HepG2 (cell line): ENCODE data around the gene SRPRA. TPM values are rescaled to one million over a fixed set of nuclear protein-coding genes. Genes with fewer than 3 reads are reported as not detected.

Experiments
- ATAC-seq: fragments of 200-7000 bp; cut with Tn5 transposase; 3 replicates; pipeline ENCODE4 v1.9.1; 2020; ENCODE audit warnings: mild to moderate bottlenecking, moderate library complexity
- BruUV-seq: library from RNA; stranded (reverse); fragments of 400-500 nt; replicated peaks from 2 replicates; lab custom pipeline; 2021; lab: Mats Ljungman, UMichigan
- CTCF ChIA-PET: fragments of 300-600 bp; formaldehyde crosslinking; extraction: SDS; loops from one replicate; lab custom pipeline; 2021; ENCODE audit warnings: low total read pairs, inconsistent platforms, low intra/inter-chr PET ratio; lab: Yijun Ruan, JAX
- POLR2A ChIA-PET: fragments of 350-600 bp; sonication (Branson Sonifier 250); formaldehyde crosslinking; loops from one replicate; lab custom pipeline; 2020; ENCODE audit warnings: antibody characterized with exemption, inconsistent platforms; lab: Yijun Ruan, JAX
- DNase-seq: peaks from one replicate; pipeline ENCODE4 v3.0.0-alpha.2; 2015; ENCODE audit warnings: low spot score
- FAIRE-seq: peaks from 3 replicates; lab custom pipeline; 2011; peaks lifted over from hg19 to GRCh38; lab: Jason Lieb, UNC
- H2AFZ ChIP-seq: one replicate; pipeline ENCODE4 v1.6.1; 2011; ENCODE audit warnings: low read length, inconsistent platforms
- H3K27ac ChIP-seq: fragments of 300-600 bp; 3 replicates; pipeline ENCODE4 v1.8.0; 2011; ENCODE audit warnings: mixed run types, mild to moderate bottlenecking, mixed read lengths, low read length, inconsistent platforms; ENCODE audit not compliant: insufficient read depth; ENCODE audit errors: extremely low read length
- H3K27me3 ChIP-seq, 2 experiments: fragments of 200-600 bp in 1 of 2; 2 replicates in 1 of 2; 3 replicates in 1 of 2; pipeline versions ENCODE4 v1.6.0 to v1.8.0; 2011; ENCODE audit warnings: low read length in 2 of 2, mild to moderate bottlenecking in 2 of 2, moderate library complexity in 2 of 2, inconsistent platforms in 1 of 2; ENCODE audit not compliant: insufficient read depth in 2 of 2, control insufficient read depth in 1 of 2
- H3K36me3 ChIP-seq, 2 experiments: fragments of 200-600 bp in 1 of 2; replicated peaks in 1 of 2; 2 replicates in 1 of 2; 3 replicates in 1 of 2; pipeline versions ENCODE4 v1.5.1 to v1.8.0; 2011; ENCODE audit warnings: low read length in 2 of 2, inconsistent platforms in 1 of 2; ENCODE audit not compliant: insufficient read depth in 2 of 2, control insufficient read depth in 1 of 2
- H3K4me1 ChIP-seq: 2 replicates; pipeline ENCODE4 v1.5.1; 2012; ENCODE audit warnings: low read length, inconsistent platforms; ENCODE audit not compliant: insufficient read depth
- H3K4me2 ChIP-seq: 2 replicates; pipeline ENCODE4 v1.6.0; 2011; ENCODE audit warnings: low read depth, low read length, inconsistent platforms
- H3K4me3 ChIP-seq, 3 experiments: fragments of 200-600 bp in 1 of 3; sonication (generic), shearing (Covaris generic) in 1 of 3; replicated peaks in 1 of 3; 2 replicates each; pipeline ENCODE4 v1.5.1; 2011 to 2016; ENCODE audit warnings: low read length in 3 of 3, inconsistent platforms in 2 of 3, low read depth in 2 of 3, mild to moderate bottlenecking in 2 of 3, control low read depth in 1 of 3, mixed read lengths in 1 of 3; ENCODE audit not compliant: insufficient read depth in 1 of 3
- H3K79me2 ChIP-seq: one replicate; pipeline ENCODE4 v1.6.1; 2011; ENCODE audit warnings: low read length, inconsistent platforms; ENCODE audit not compliant: insufficient read depth
- H3K9ac ChIP-seq: 2 replicates; pipeline ENCODE4 v1.6.0; 2011; ENCODE audit warnings: mild to moderate bottlenecking, low read depth, low read length, inconsistent platforms; ENCODE audit not compliant: insufficient read depth
- H3K9me3 ChIP-seq: 2 replicates; pipeline ENCODE4 v1.5.1; 2012; ENCODE audit warnings: mild to moderate bottlenecking, low read length
- H4K20me1 ChIP-seq: 2 replicates; pipeline ENCODE4 v1.6.0; 2011; ENCODE audit warnings: inconsistent platforms, mild to moderate bottlenecking, low read length, moderate library complexity; ENCODE audit not compliant: insufficient read depth
- KDM4B ChIP-seq: sonication (generic); formaldehyde crosslinking; IDR thresholded peaks from 2 replicates; pipeline ENCODE4 v1.4.0; 2020; ENCODE audit warnings: missing genetic modification reagents
- LCORL ChIP-seq, 2 experiments: fragments of 450-650 bp in 1 of 2; sonication (generic) in 1 of 2; formaldehyde crosslinking in 1 of 2; IDR thresholded peaks; 2 replicates each; pipeline versions ENCODE4 v1.5.0 to v1.6.1; 2017 to 2020; ENCODE audit warnings: antibody characterized with exemption in 1 of 2, missing genetic modification reagents in 1 of 2
- NBN ChIP-seq: fragments of 450-650 bp; conservative IDR thresholded peaks from 2 replicates; pipeline ENCODE4 v1.6.1; 2017
- NFATC3 ChIP-seq: sonication (generic); formaldehyde crosslinking; IDR thresholded peaks from 2 replicates; pipeline ENCODE4 v1.5.1; 2020; ENCODE audit warnings: mild to moderate bottlenecking, missing genetic modification reagents
- NR2F1 ChIP-seq, 2 experiments: fragments of 450-650 bp in 1 of 2; formaldehyde crosslinking in 1 of 2; IDR thresholded peaks; 2 replicates each; pipeline versions ENCODE4 v1.5.0 to v1.6.1; 2016 to 2020; ENCODE audit warnings: mild to moderate bottlenecking in 1 of 2, missing compliant biosample characterization in 1 of 2, missing genetic modification reagents in 1 of 2, moderate library complexity in 1 of 2
- NR2F2 ChIP-seq: IDR thresholded peaks from 2 replicates; pipeline ENCODE4 v1.6.1; 2012; ENCODE audit warnings: low read depth, inconsistent platforms, borderline replicate concordance
- REXO4 ChIP-seq: sonication (generic); formaldehyde crosslinking; IDR thresholded peaks from 2 replicates; pipeline ENCODE4 v1.8.0; 2022; ENCODE audit warnings: missing genetic modification reagents, mild to moderate bottlenecking, borderline replicate concordance
- RFX5 ChIP-seq: IDR thresholded peaks from 2 replicates; pipeline ENCODE4 v1.6.1; 2011; ENCODE audit warnings: low read depth, low read length, improper control_type of control experiment
- SATB2 ChIP-seq: sonication (generic); formaldehyde crosslinking; IDR thresholded peaks from 2 replicates; pipeline ENCODE4 v1.5.0; 2020; ENCODE audit warnings: missing genetic modification reagents
- SNAPC2 ChIP-seq: sonication (generic); formaldehyde crosslinking; IDR thresholded peaks from 2 replicates; pipeline ENCODE4 v1.8.1; 2022; ENCODE audit warnings: mild to moderate bottlenecking, missing genetic modification reagents
- SRSF9 ChIP-seq: fragments of 200-400 bp; formaldehyde crosslinking; IDR thresholded peaks from 2 replicates; pipeline ENCODE4 v1.6.1; 2018; ENCODE audit warnings: borderline replicate concordance, mild to moderate bottlenecking, low read depth, low read length; ENCODE audit not compliant: insufficient read depth, poor library complexity, severe bottlenecking
- TOPORS ChIP-seq: sonication (generic); formaldehyde crosslinking; IDR thresholded peaks from 2 replicates; pipeline ENCODE4 v1.8.0; 2023; ENCODE audit warnings: mild to moderate bottlenecking, missing genetic modification reagents
- ZKSCAN5 ChIP-seq: sonication (generic); formaldehyde crosslinking; IDR thresholded peaks from 2 replicates; pipeline ENCODE4 v1.5.1; 2020; ENCODE audit warnings: mild to moderate bottlenecking, missing genetic modification reagents
- ZNF20 ChIP-seq: sonication (generic); formaldehyde crosslinking; IDR thresholded peaks from 2 replicates; pipeline ENCODE4 v1.4.0; 2020; ENCODE audit warnings: mild to moderate bottlenecking, moderate library complexity, missing genetic modification reagents
- WGBS: methylation state at CpG from one replicate; pipeline ENCODE4 v1.1.6; 2017; ENCODE audit warnings: low lambda C conversion rate; 5-methylcytosine and 5-hydroxymethylcytosine counted together
- in situ Hi-C: cut with HindIII; loops from 2 replicates; pipeline ENCODE4 v1.10.0; 2017; ENCODE audit warnings: low pct_unique_long_range_greater_than_20kb; ENCODE audit not compliant: extremely low pct_ligation_motif_present
- intact Hi-C: fragments of 100-400 bp; cut with micrococcal nuclease; formaldehyde crosslinking; loops from one replicate; pipeline ENCODE4 v1.10.0; 2022; ENCODE audit not compliant: unreplicated experiment
- polyA plus RNA-seq, 8 experiments: library from polyadenylated mRNA; depleted of rRNA in 3 of 8; stranded (reverse) in 7 of 8; unstranded in 1 of 8; fragments of >200 nt; fragmentation: Illumina TruSeq in 4 of 8; extraction: Trizol in 4 of 8; gene quantifications; 2 replicates each; pipeline versions ENCODE4 v1.2.1 to v1.2.3, GENCODE V29; 2011 to 2016; ENCODE audit warnings: low read depth in 4 of 8, missing spikeins in 1 of 8, mixed read lengths in 1 of 8; ENCODE audit not compliant: insufficient read depth in 1 of 8
- total RNA-seq, 5 experiments: library from RNA; depleted of rRNA; stranded (reverse); fragments of >200 nt; fragmentation: Illumina TruSeq; extraction: Trizol; gene quantifications; 2 replicates each; pipeline ENCODE4 v1.2.3, GENCODE V29; 2016; ENCODE audit warnings: low read depth in 1 of 5
- TF ChIP-seq, protein P1 (sequence below): IDR thresholded peaks from 2 replicates; pipeline ENCODE4 v1.6.1; 2016; ENCODE audit warnings: control low read depth
- TF ChIP-seq, protein P2 (sequence below): sonication (generic); formaldehyde crosslinking; IDR thresholded peaks from 2 replicates; pipeline ENCODE4 v1.4.0; 2020; ENCODE audit warnings: missing genetic modification reagents, borderline replicate concordance
- TF ChIP-seq, protein P3 (sequence below): IDR thresholded peaks from 2 replicates; pipeline ENCODE4 v1.6.1; 2016; ENCODE audit warnings: low read depth
- TF ChIP-seq, protein P4 (sequence below): sonication (generic); formaldehyde crosslinking; IDR thresholded peaks from 2 replicates; pipeline ENCODE4 v1.9.0; 2021; ENCODE audit warnings: missing genetic modification reagents, mild to moderate bottlenecking, borderline replicate concordance

Gene SRPRA
- total and polyA plus RNA-seq, 2 of the 13 experiments (the other 11 are each of a cell fraction or from before 2014, with no cell fraction given) = 27.7 to 64.6 TPM

DNA sequence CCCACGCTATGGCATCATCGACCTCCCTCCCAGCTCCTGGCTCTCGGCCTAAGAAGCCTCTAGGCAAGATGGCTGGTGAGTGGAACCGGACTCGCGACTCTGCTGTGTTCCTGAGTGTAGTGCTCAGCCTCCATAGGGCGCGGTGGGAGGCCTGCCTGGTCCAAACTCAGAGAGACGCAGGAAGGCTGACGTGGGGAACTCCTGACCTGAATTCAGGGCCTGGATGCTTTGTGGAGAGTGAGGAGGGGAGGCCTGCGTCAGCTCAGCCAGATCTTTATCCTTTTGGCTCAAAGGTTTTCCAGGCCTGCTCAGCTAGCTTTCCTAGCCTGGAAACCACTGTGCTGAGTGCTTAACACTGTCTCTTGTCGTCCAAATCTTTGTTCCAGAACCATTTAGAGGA is 22.2 kb upstream of the SRPRA start (continued):
- TF ChIP-seq, protein P1, sequence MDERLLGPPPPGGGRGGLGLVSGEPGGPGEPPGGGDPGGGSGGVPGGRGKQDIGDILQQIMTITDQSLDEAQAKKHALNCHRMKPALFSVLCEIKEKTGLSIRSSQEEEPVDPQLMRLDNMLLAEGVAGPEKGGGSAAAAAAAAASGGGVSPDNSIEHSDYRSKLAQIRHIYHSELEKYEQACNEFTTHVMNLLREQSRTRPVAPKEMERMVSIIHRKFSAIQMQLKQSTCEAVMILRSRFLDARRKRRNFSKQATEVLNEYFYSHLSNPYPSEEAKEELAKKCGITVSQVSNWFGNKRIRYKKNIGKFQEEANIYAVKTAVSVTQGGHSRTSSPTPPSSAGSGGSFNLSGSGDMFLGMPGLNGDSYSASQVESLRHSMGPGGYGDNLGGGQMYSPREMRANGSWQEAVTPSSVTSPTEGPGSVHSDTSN (CRISPR knock-in tag) = no peak
- no peak for TF ChIP-seq NR2F1 (CRISPR knock-in tag; IDR thresholded peaks at IDR 0.05)
- no peak for TF ChIP-seq LCORL (IDR thresholded peaks at IDR 0.05)
- no peak for TF ChIP-seq LCORL (CRISPR knock-in tag; IDR thresholded peaks at IDR 0.05)
- no peak for TF ChIP-seq NFATC3 (CRISPR knock-in tag)
- TF ChIP-seq KDM4B (CRISPR knock-in tag) = no peak

GRCh38 chr11:126288237-126288636 is 19.5 kb upstream of the SRPRA start:
- 92% methylated on average over 6 of the region's 6 CpGs for WGBS
- Histone ChIP-seq H3K27ac (no peak overlapping the region), H3K36me3 (peaks cover 13 to 22% of the 10 kb centered on the region in 2 experiments; a peak in 2 of 5 replicates), H3K4me3 (no peak overlapping the region), H3K9me3 (no peaks in the 10 kb centered on the region), H4K20me1 (no peaks in the 10 kb centered on the region), H3K4me2 (no peak overlapping the region), H3K4me1 (peaks cover 15% of the 10 kb centered on the region), H2AFZ (no peak overlapping the region), H3K79me2 (peaks cover 10% of the 10 kb centered on the region), H3K9ac (no peak overlapping the region), H3K27me3 (no peaks in the 10 kb centered on the region)
- ChIA-PET POLR2A (no interaction called here), CTCF (no interaction called here)
- no peak for ATAC-seq
- intact Hi-C loops = no loop called here
- no peak for TF ChIP-seq TOPORS (CRISPR knock-in tag)
- no peak for TF ChIP-seq ZNF20 (CRISPR knock-in tag)
- TF ChIP-seq, protein P2, sequence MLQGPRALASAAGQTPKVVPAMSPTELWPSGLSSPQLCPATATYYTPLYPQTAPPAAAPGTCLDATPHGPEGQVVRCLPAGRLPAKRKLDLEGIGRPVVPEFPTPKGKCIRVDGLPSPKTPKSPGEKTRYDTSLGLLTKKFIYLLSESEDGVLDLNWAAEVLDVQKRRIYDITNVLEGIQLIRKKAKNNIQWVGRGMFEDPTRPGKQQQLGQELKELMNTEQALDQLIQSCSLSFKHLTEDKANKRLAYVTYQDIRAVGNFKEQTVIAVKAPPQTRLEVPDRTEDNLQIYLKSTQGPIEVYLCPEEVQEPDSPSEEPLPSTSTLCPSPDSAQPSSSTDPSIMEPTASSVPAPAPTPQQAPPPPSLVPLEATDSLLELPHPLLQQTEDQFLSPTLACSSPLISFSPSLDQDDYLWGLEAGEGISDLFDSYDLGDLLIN (CRISPR knock-in tag) = no peak
- TF ChIP-seq NBN = no peak
- TF ChIP-seq RFX5 = no peak
- TF ChIP-seq SRSF9 = no peak
- TF ChIP-seq ZKSCAN5 (CRISPR knock-in tag) = no peak
- TF ChIP-seq, protein P3, sequence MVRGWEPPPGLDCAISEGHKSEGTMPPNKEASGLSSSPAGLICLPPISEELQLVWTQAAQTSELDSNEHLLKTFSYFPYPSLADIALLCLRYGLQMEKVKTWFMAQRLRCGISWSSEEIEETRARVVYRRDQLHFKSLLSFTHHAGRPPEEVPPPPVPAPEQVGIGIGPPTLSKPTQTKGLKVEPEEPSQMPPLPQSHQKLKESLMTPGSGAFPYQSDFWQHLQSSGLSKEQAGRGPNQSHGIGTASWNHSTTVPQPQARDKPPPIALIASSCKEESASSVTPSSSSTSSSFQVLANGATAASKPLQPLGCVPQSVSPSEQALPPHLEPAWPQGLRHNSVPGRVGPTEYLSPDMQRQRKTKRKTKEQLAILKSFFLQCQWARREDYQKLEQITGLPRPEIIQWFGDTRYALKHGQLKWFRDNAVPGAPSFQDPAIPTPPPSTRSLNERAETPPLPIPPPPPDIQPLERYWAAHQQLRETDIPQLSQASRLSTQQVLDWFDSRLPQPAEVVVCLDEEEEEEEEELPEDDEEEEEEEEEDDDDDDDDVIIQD (CRISPR knock-in tag) = no peak
- no peak for TF ChIP-seq SATB2 (CRISPR knock-in tag)
- TF ChIP-seq NR2F2 = no peak
- TF ChIP-seq, protein P4, sequence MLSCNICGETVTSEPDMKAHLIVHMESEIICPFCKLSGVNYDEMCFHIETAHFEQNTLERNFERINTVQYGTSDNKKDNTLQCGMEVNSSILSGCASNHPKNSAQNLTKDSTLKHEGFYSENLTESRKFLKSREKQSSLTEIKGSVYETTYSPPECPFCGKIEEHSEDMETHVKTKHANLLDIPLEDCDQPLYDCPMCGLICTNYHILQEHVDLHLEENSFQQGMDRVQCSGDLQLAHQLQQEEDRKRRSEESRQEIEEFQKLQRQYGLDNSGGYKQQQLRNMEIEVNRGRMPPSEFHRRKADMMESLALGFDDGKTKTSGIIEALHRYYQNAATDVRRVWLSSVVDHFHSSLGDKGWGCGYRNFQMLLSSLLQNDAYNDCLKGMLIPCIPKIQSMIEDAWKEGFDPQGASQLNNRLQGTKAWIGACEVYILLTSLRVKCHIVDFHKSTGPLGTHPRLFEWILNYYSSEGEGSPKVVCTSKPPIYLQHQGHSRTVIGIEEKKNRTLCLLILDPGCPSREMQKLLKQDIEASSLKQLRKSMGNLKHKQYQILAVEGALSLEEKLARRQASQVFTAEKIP = no peak
- TF ChIP-seq REXO4 (CRISPR knock-in tag) = no peak
- no peak for TF ChIP-seq SNAPC2 (CRISPR knock-in tag)
- no peak for FAIRE-seq
- DNase-seq = no peak
- BruUV-seq = no TSS peak
- in situ Hi-C loops = no loop called here
